Kidney epithelial cell (primary cell): Measurements from ENCODE around the gene MBOAT1. TPM values are rescaled to one million over a fixed set of nuclear protein-coding genes. Genes with fewer than 3 reads are reported as not detected.

ENCODE experiments used
- DNase-seq: peaks from one replicate; pipeline ENCODE4 v3.0.0-alpha.2; 2010; ENCODE audit warnings: low read depth
- H3K27me3 ChIP-seq: 2 replicates; pipeline ENCODE4 v1.6.0; 2011; ENCODE audit warnings: low read length; ENCODE audit not compliant: control insufficient read depth, insufficient read depth
- H3K36me3 ChIP-seq: 2 replicates; pipeline ENCODE4 v1.5.1; 2011; ENCODE audit warnings: low read length; ENCODE audit not compliant: control insufficient read depth, insufficient read depth
- H3K4me3 ChIP-seq: 2 replicates; pipeline ENCODE4 v1.5.1; 2011; ENCODE audit warnings: low read depth, mild to moderate bottlenecking, control low read depth, low read length
- CTCF ChIP-seq: IDR thresholded peaks from 2 replicates; pipeline ENCODE4 v1.5.1; 2011; ENCODE audit warnings: mild to moderate bottlenecking, moderate library complexity, low read length, control low read depth, inconsistent platforms; ENCODE audit not compliant: insufficient read depth, poor library complexity, severe bottlenecking
- total RNA-seq: library from RNA; depleted of rRNA; stranded (reverse); fragments of >200 nt; gene quantifications from 2 replicates; pipeline ENCODE4 v1.2.3, GENCODE V29; 2015

Gene MBOAT1
- total RNA-seq, 1 donor from 2014 or later: 12.0 TPM

- H3K27me3 ChIP-seq: no peaks in the 10 kb centered on the region
- DNase-seq: no peak
- H3K4me3 ChIP-seq: no peak overlapping the region
- TF ChIP-seq CTCF: no peak
- H3K36me3 ChIP-seq: no peaks in the 10 kb centered on the region
These were observed 107.6 kb downstream of the MBOAT1 start for GRCh38 chr6:20104696-20105095.

DNA sequence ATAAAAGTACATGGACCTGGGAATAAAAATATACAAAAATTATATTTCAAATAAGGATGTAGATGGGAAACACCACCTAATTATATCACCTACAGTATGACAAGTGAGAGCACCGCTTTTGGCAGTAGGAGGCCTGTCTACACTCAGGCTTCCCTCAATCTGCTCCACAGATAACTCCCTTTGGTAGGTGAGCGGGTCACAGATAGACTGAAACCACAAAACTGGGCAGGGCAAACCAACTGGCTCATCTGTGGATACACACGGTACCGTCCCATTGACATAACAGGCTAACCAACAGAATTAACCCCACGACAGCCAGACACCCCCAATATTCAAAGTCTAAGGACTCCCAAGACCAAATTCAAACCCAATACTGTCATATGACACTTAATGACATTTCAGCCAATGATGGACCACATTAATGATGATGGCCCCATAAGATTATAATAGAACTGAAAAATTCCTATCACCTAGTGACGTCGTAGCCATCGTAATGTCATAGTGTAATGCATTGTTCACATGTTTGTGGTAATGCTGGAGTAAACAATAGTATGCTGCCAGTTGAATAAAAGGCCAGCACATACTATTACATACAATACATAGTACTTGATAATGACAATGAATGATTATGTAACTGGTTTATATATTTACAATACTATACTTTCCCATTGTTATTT, 109.7 kb downstream of the MBOAT1 start:
- H3K4me3 ChIP-seq: no peak overlapping the region
- H3K36me3 ChIP-seq: no peaks in the 10 kb centered on the region
- H3K27me3 ChIP-seq: no peaks in the 10 kb centered on the region
- TF ChIP-seq CTCF: no peak
- no peak for DNase-seq

GRCh38 chr6:20099156-20099555, 113.1 kb downstream of the MBOAT1 start:
- TF ChIP-seq CTCF: no peak
- no peaks in the 10 kb centered on the region for H3K36me3 ChIP-seq
- no peaks in the 10 kb centered on the region for H3K27me3 ChIP-seq
- no peak for DNase-seq
- H3K4me3 ChIP-seq: no peak overlapping the region

DNA sequence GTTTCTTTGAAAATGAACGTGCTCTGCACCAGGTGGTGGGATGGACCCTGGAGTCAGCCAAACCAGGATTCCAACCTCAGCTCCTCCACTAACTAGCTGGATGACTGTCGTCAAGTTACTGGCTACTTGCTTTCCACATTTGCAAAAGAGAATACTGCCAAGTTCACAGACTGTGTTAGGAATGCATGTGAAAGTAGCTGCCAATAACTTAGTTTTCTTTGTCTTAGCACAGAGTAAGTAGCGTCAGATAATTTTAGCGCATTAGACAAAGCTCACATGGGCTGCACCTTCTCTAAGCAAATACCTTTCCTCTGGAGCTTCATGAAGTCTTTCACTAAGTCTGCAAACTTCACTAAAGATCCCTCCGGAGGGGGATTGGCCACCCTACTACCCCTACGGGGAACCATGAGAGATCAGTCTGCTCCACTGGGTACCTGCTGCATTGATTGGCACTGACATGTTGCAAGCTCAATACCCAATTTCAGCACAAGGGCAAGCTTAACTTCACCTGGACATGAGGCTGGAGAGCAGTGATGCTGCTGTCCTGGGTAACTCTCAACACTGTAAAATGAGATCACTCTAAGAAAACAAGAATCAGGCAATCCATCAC, 113.9 kb downstream of the MBOAT1 start:
- Histone ChIP-seq H3K27me3 (no peaks in the 10 kb centered on the region), H3K36me3 (no peaks in the 10 kb centered on the region), H3K4me3 (no peak overlapping the region)
- no peak for TF ChIP-seq CTCF
- DNase-seq: no peak

- DNase-seq: no peak
- no peaks in the 10 kb centered on the region for H3K36me3 ChIP-seq
- no peaks in the 10 kb centered on the region for H3K27me3 ChIP-seq
- no peak overlapping the region for H3K4me3 ChIP-seq
- TF ChIP-seq CTCF: no peak
These were observed 115.7 kb downstream of the MBOAT1 start for GRCh38 chr6:20096536-20096935.

DNA sequence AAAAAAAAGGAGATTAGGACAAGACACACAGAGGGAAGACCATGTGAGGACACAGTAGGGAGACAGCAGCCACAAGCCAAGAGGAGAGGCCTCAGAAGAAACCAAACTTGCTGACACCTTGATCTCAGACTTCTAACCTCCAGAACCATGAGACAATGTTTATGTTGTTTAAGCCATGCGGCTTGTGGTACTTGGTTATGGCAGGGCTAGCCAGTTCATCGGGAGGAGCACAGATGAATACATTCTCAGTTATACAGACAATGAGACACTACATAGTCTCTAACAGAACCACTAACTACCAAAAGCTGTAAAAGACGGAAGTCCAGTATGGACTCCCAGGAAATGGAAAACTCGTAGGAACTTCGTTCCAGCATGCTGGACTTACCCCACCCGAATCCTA, 116.8 kb downstream of the MBOAT1 start:
- no peak overlapping the region for H3K4me3 ChIP-seq
- no peak for DNase-seq
- H3K36me3 ChIP-seq: no peaks in the 10 kb centered on the region
- H3K27me3 ChIP-seq: no peaks in the 10 kb centered on the region
- TF ChIP-seq CTCF: no peak
